Measurements from ENCODE around the gene TRAF4.
"Not testable (repeated sequence)": the region's sequence is repeated elsewhere in the genome, so short reads cannot be mapped to it uniquely, and the experiment has no call there.

Gene TRAF4

GRCh38 chr17:28749516-28750177 lies 5.8 kb downstream of the TRAF4 start:
- DNase-seq, result no peak

- peak; percentile 91 for DNase-seq
Observed at GRCh38 chr17:28750178-28751047, 6.6 kb downstream of the TRAF4 start.

- DNase-seq, result no peak
Observed at GRCh38 chr17:28751600-28752366, 8.0 kb downstream of the TRAF4 start.

- no peak for DNase-seq
Observed at GRCh38 chr17:28755486-28755885, 11.7 kb downstream of the TRAF4 start.

- no peak for DNase-seq
Observed at GRCh38 chr17:28756049-28756804, 12.4 kb downstream of the TRAF4 start.

- no peak for DNase-seq
Observed at GRCh38 chr17:28758411-28759121, 14.8 kb downstream of the TRAF4 start.

- no peak for DNase-seq
Observed at GRCh38 chr17:28759256-28759865, 15.6 kb downstream of the TRAF4 start.

- DNase-seq, result no peak
Observed at GRCh38 chr17:28760601-28761562, 17.1 kb downstream of the TRAF4 start.

GRCh38 chr17:28763137-28763799 lies 19.5 kb downstream of the TRAF4 start:
- no peak for DNase-seq

- peak; percentile 84 for DNase-seq
Observed at GRCh38 chr17:28763804-28764266, 20.0 kb downstream of the TRAF4 start.

- no peak for DNase-seq
Observed at GRCh38 chr17:28765038-28765437, 21.2 kb downstream of the TRAF4 start.

GRCh38 chr17:28773736-28774135 lies 29.9 kb downstream of the TRAF4 start:
- no peak for DNase-seq

- DNase-seq, result no peak
Observed at GRCh38 chr17:28774206-28774605, 30.4 kb downstream of the TRAF4 start.

GRCh38 chr17:28777178-28777577 lies 33.4 kb downstream of the TRAF4 start:
- DNase-seq, result no peak

- not testable (repeated sequence) for DNase-seq
Observed at GRCh38 chr17:28779601-28780000, 35.8 kb downstream of the TRAF4 start.

GRCh38 chr17:28783161-28783560 lies 39.4 kb downstream of the TRAF4 start:
- DNase-seq, result no peak

GRCh38 chr17:28788100-28788499 lies 44.3 kb downstream of the TRAF4 start:
- no peak for DNase-seq

- DNase-seq, result no peak
Observed at GRCh38 chr17:28792877-28793661, 49.3 kb downstream of the TRAF4 start.

Measured in stimulated activated CD4-positive, alpha-beta T cell treated with anti-CD3 and anti-CD28 coated beads, Interleukin-4, amount 100 ng/mL, for 24 hours (primary cell).